ENCODE results near the gene SLC34A3.
"Not testable (repeated sequence)": the region's sequence is repeated elsewhere in the genome, so short reads cannot be mapped to it uniquely, and the experiment has no call there.

SLC34A3 gene

GRCh38 chr9:137255448-137256114 is 24.9 kb downstream of the SLC34A3 start:
- no peak for DNase-seq (ENCODE audit: low read depth in 3 of 3)

- no peak for DNase-seq (ENCODE audit: low read depth in 3 of 3)
Measured at GRCh38 chr9:137256362-137256761, 25.7 kb downstream of the SLC34A3 start.

- no peak for DNase-seq (ENCODE audit: low read depth in 3 of 3)
Measured at GRCh38 chr9:137256856-137257255, 26.2 kb downstream of the SLC34A3 start.

- DNase-seq (ENCODE audit: low read depth in 3 of 3) = not testable (repeated sequence)
Measured at GRCh38 chr9:137262173-137262908, 31.6 kb downstream of the SLC34A3 start.

GRCh38 chr9:137262909-137263285 is 32.2 kb downstream of the SLC34A3 start:
- DNase-seq (ENCODE audit: low read depth in 3 of 3) = no peak

GRCh38 chr9:137263506-137263905 is 32.8 kb downstream of the SLC34A3 start:
- DNase-seq (ENCODE audit: low read depth in 3 of 3) = no peak

GRCh38 chr9:137264067-137264466 is 33.4 kb downstream of the SLC34A3 start:
- no peak for DNase-seq (ENCODE audit: low read depth in 3 of 3)

- DNase-seq (ENCODE audit: low read depth in 3 of 3) = no peak
Measured at GRCh38 chr9:137265496-137266161, 34.9 kb downstream of the SLC34A3 start.

- no peak for DNase-seq (ENCODE audit: low read depth in 3 of 3)
Measured at GRCh38 chr9:137266162-137266527, 35.4 kb downstream of the SLC34A3 start.

GRCh38 chr9:137266585-137267453 is 36.1 kb downstream of the SLC34A3 start:
- DNase-seq (ENCODE audit: low read depth in 3 of 3) = no peak

- no peak for DNase-seq (ENCODE audit: low read depth in 3 of 3)
Measured at GRCh38 chr9:137267933-137268355, 37.2 kb downstream of the SLC34A3 start.

- DNase-seq (ENCODE audit: low read depth in 3 of 3) = no peak
Measured at GRCh38 chr9:137268538-137269201, 38.0 kb downstream of the SLC34A3 start.

- DNase-seq (ENCODE audit: low read depth in 3 of 3) = no peak
Measured at GRCh38 chr9:137269231-137269772, 38.6 kb downstream of the SLC34A3 start.

- no peak for DNase-seq (ENCODE audit: low read depth in 3 of 3)
Measured at GRCh38 chr9:137270929-137271695, 40.4 kb downstream of the SLC34A3 start.

- no peak for DNase-seq (ENCODE audit: low read depth in 3 of 3)
Measured at GRCh38 chr9:137271696-137272076, 41.0 kb downstream of the SLC34A3 start.

GRCh38 chr9:137272241-137273094 is 41.8 kb downstream of the SLC34A3 start:
- DNase-seq (ENCODE audit: low read depth in 3 of 3) = no peak

- no peak for DNase-seq (ENCODE audit: low read depth in 3 of 3)
Measured at GRCh38 chr9:137273095-137273490, 42.4 kb downstream of the SLC34A3 start.

- DNase-seq (ENCODE audit: low read depth in 3 of 3) = no peak
Measured at GRCh38 chr9:137273611-137274320, 43.1 kb downstream of the SLC34A3 start.

- no peak for DNase-seq (ENCODE audit: low read depth in 3 of 3)
Measured at GRCh38 chr9:137275203-137275587, 44.5 kb downstream of the SLC34A3 start.
